Smooth muscle cell of the umbilical artery (primary cell): ENCODE data around the gene S100A12. TPM values are rescaled to one million over a fixed set of nuclear protein-coding genes. Genes with fewer than 3 reads are reported as not detected.

ENCODE experiments used
- total RNA-seq: library from RNA; depleted of rRNA; stranded (reverse); fragments of >200 nt; gene quantifications from 2 replicates; pipeline ENCODE4 v1.2.3, GENCODE V29; 2014

Gene S100A12
- total RNA-seq: not detected in 2 replicates

DNA sequence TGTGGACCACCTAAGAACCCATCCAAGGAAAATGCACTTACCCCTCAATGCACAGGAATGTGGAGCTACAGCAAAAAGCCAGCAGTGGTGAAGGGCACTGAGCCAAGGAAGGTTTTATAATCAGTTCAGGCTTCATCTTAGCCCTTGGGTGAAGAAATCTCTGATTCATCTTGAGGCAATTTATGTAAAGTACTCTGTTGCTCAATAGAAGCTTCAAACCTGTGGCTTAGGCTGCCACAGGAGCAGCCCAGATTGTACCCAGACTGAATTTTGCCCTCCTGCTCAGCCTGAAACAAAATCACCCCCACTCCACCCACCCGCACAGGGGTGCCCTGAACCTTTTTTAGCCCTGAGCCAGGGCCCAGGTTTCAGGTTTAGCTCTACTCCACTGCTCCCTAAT is at the start of gene S100A12:
S100A12 (minus strand) TSS at position 111 of the 400 bp plus-strand sequence. CDS start 1,029 bp downstream, outside the sequence.

DNA sequence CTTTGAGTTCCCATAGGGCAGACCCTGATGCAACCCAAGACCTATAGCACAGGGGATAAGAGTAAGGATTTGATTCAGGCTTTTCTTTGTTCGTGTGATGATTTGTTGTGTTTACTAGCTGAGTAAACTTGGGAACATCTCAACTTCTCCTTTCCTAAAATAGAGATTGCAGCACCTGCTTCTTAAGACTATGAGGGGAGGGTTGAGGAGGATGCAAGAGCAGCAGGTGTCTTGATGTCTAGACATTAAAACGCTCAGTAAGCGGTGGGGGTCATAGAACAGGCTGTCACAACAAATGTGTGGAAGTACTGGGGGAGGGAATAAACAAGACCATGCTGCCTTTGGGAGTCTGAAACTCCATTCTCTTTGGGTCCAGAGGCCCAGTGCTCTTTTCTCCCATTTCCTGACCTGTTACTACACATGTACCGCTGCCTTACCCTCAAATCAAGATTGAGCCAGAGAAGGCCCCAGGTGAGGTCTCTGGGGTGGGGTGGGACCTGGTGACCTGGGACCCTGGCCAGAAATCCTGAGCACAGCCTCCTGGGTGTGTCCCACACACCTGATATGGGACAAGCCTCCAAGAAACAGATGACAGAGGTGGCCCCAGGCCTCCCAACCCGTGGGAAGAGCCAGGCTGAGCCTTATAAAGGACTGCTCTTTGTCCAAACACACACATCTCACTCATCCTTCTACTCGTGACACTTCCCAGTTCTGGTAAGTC is 40.6 kb upstream of the S100A12 start, which contains the start of gene S100A7A:
S100A7A (plus strand) TSS at position 671 of the 721 bp plus-strand sequence. CDS start 1,563 bp downstream, outside the sequence.

GRCh38 chr1:153390938-153391710 is 15.7 kb upstream of the S100A12 start, which contains the start of gene S100A8:
Gene S100A8, minus strand, starts transcription at chr1:153391073. Its CDS starts 538 bp downstream, at chr1:153390535.

DNA sequence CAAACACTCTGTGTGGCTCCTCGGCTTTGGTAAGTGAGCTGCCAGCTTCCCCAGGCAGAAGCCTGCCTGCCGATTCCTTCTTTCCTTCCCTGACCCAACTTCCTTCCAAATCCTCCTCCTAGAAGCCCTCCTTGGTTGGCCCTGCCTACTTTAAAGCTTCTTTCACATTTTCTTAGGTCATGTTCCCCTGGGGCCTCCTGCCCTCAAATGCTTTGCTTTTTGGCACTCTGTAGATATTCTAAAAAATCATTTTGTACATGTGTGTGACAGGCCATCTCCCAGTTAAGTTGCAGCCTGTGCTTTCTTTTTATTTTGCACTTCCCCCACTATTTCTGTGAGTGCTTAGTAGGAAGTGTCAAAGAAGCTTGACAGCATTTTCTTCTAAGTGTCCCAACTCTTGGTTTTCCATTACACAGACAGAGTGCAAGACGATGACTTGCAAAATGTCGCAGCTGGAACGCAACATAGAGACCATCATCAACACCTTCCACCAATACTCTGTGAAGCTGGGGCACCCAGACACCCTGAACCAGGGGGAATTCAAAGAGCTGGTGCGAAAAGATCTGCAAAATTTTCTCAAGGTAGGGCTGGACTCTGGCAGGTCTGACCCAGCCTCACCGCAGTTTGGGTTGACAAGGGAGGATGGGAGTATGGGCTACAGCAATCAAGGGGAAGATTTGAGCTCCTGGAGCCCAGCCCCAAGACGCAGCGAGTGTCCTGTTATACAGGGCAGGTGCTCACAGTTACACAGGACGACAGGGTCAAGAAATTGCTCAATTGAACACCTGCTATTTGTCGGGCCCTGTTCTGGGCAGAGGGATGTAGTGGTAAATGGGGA is 17.3 kb downstream of the S100A12 start, which contains the start of gene S100A9:
S100A9 (plus strand) TSS at position 2 of the 838 bp plus-strand sequence; CDS start at position 432, 430 bp downstream.

DNA sequence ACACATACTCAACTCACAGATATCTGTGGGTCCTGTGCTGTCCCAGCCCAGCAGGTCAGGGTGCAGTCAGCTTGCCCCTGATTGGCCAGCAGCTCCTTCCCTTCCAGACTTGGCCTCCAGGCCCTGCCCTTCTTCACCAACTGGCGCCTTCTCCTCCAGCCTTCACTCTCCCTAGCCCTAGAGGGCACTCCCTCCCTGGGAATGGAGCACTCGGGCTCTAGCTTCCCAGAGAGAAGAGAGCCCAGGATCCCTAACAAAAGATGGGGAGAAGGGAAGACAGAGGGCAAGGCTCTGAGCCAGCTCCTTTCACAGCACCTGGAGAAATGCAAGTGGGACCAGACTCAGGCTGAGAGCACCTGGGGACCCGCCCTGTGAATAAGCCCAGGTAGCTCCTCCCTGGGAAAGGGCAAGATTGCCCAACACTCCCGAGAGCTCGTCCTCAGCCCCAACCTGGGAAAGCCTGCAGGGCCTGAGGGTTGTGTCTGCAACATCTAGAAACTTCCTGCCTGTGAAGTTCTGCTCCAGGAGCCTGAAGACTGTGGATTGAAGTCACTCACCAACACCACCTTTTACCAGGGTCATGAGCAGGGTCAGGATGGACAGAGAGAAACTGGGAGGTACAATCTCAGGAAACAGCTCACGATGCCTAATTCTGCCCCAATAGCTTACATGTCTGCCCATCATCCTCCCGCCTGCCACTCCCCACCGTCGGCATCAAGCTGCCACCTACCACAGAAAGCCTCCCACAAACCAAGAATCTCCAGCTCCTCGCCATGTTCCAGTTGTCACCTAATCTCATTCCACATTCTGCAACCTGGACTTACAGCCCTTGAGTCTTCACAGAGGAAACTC is 26.7 kb downstream of the S100A12 start, which contains the start of gene PGLYRP4:
PGLYRP4 (minus strand) TSS at position 331 of the 852 bp plus-strand sequence. CDS start 909 bp downstream, outside the sequence.

Other genes starting within 250 kb of the S100A12 start
- not detected in 2 replicates for gene SPRR2G, start 224.7 kb downstream of the S100A12 start, total RNA-seq
- not detected in 2 replicates for gene LELP1, start 172.2 kb downstream of the S100A12 start, total RNA-seq
- 0.51 TPM in 1 of 2 replicates, not detected in the other for gene PRR9, start 158.0 kb downstream of the S100A12 start, total RNA-seq
- gene LORICRIN, start 115.9 kb downstream of the S100A12 start, total RNA-seq: not detected in 2 replicates
- not detected in 2 replicates for gene PGLYRP3, start 62.7 kb downstream of the S100A12 start, total RNA-seq
- not detected in 2 replicates for gene PGLYRP4, start 26.8 kb downstream of the S100A12 start, total RNA-seq
- gene S100A9, start 17.8 kb downstream of the S100A12 start, total RNA-seq: not detected in 2 replicates
- gene S100A8, start 15.5 kb upstream of the S100A12 start, total RNA-seq: not detected in 2 replicates
- not detected in 2 replicates for gene S100A7A, start 40.9 kb upstream of the S100A12 start, total RNA-seq
- gene S100A7, start 85.0 kb upstream of the S100A12 start, total RNA-seq: not detected in 2 replicates
- gene S100A6, start 160.4 kb upstream of the S100A12 start, total RNA-seq: 237 and 536 TPM in 2 replicates
- gene S100A5, start 165.3 kb upstream of the S100A12 start, total RNA-seq: not detected in 2 replicates
- gene S100A4, start 170.2 kb upstream of the S100A12 start, total RNA-seq: 6.1 and 6.5 TPM in 2 replicates
- 0.59 and 1.4 TPM in 2 replicates for gene S100A3, start 173.6 kb upstream of the S100A12 start, total RNA-seq
- gene S100A2, start 190.2 kb upstream of the S100A12 start, total RNA-seq: 0.59 and 1.4 TPM in 2 replicates
- 146 and 351 TPM in 2 replicates for gene S100A16, start 237.5 kb upstream of the S100A12 start, total RNA-seq
- not detected in 2 replicates for gene S100A14, start 240.7 kb upstream of the S100A12 start, total RNA-seq